Epithelial cell of esophagus (primary cell): ENCODE data around the gene LRRC37A.
"Not testable (repeated sequence)": the region's sequence is repeated elsewhere in the genome, so short reads cannot be mapped to it uniquely, and the experiment has no call there.

Source experiments
- DNase-seq: peaks from one replicate; pipeline ENCODE4 v3.0.0; 2010; ENCODE audit warnings: low read depth
- H3K4me3 ChIP-seq: 2 replicates; pipeline ENCODE4 v1.5.1; 2011; ENCODE audit warnings: mild to moderate bottlenecking, low read length, control low read depth
- CTCF ChIP-seq: IDR thresholded peaks from 2 replicates; pipeline ENCODE4 v1.5.1; 2011; ENCODE audit warnings: low read depth, mild to moderate bottlenecking, low read length, control low read depth, inconsistent platforms; ENCODE audit not compliant: insufficient read depth; ENCODE audit errors: missing control alignments

LRRC37A gene

GRCh38 chr17:46266656-46267544 lies 28.0 kb upstream of the LRRC37A start:
- TF ChIP-seq CTCF: no peak
- DNase-seq: peak; percentile 95
- H3K4me3 ChIP-seq: peak overlapping the region; percentile 60

- TF ChIP-seq CTCF: no peak
- DNase-seq: no peak
- H3K4me3 ChIP-seq: no peak overlapping the region
Measured at GRCh38 chr17:46270032-46270431, 24.9 kb upstream of the LRRC37A start.

- no peak for TF ChIP-seq CTCF
- no peak overlapping the region for H3K4me3 ChIP-seq
- DNase-seq: no peak
Measured at GRCh38 chr17:46273541-46274236, 21.2 kb upstream of the LRRC37A start.

- no peak overlapping the region for H3K4me3 ChIP-seq
- no peak for TF ChIP-seq CTCF
- no peak for DNase-seq
Measured at GRCh38 chr17:46274238-46274637, 20.7 kb upstream of the LRRC37A start.

GRCh38 chr17:46276728-46277479 lies 18.0 kb upstream of the LRRC37A start:
- DNase-seq, H3K4me3 ChIP-seq: not testable (repeated sequence)

GRCh38 chr17:46281336-46281735 lies 13.6 kb upstream of the LRRC37A start:
- H3K4me3 ChIP-seq, DNase-seq: not testable (repeated sequence)

GRCh38 chr17:46282635-46283034 lies 12.3 kb upstream of the LRRC37A start:
- not testable (repeated sequence) for H3K4me3 ChIP-seq, DNase-seq

- peak; percentile 69 for DNase-seq
- H3K4me3 ChIP-seq: not testable (repeated sequence)
Measured at GRCh38 chr17:46284467-46284866, 10.5 kb upstream of the LRRC37A start.

- not testable (repeated sequence) for DNase-seq
Measured at GRCh38 chr17:46285500-46285899, 9.4 kb upstream of the LRRC37A start.

More at GRCh38 chr17:46285500-46285899, 9.4 kb upstream of the LRRC37A start:
- not testable (repeated sequence) for H3K4me3 ChIP-seq
